K562 (cell line): ENCODE measurements around the gene DOCK1. TPM values are rescaled to one million over a fixed set of nuclear protein-coding genes. Genes with fewer than 3 reads are reported as not detected.

ENCODE experiments used
- ATAC-seq: fragments of 200-7000 bp; cut with Tn5 transposase; 3 replicates; pipeline ENCODE4 v1.9.1; 2020; ENCODE audit warnings: moderate library complexity
- BruUV-seq: library from RNA; stranded (reverse); fragments of 400-500 nt; replicated peaks from 2 replicates; lab custom pipeline; 2021; lab: Mats Ljungman, UMichigan
- CTCF ChIA-PET: fragments of 300-600 bp; formaldehyde crosslinking; extraction: SDS; loops from one replicate; lab custom pipeline; 2021; ENCODE audit warnings: low intra/inter-chr PET ratio; lab: Yijun Ruan, JAX
- POLR2A ChIA-PET: fragments of 300-600, 350-650 bp; sonication (Branson Sonifier 250); formaldehyde crosslinking; extraction: SDS; loops from one replicate; lab custom pipeline; 2021; ENCODE audit warnings: antibody characterized with exemption, inconsistent platforms; lab: Yijun Ruan, JAX
- DNase-seq, 4 experiments: peaks; one replicate each; pipeline versions ENCODE4 v3.0.0 to v3.0.0-alpha.2; 2011 to 2018; ENCODE audit warnings: low spot score in 3 of 4, mixed read lengths in 3 of 4; ENCODE audit errors: extremely low read depth in 1 of 4
- FAIRE-seq: peaks from 2 replicates; lab custom pipeline; 2011; peaks lifted over from hg19 to GRCh38; lab: Jason Lieb, UNC
- H2AFZ ChIP-seq: 2 replicates; pipeline ENCODE4 v1.6.0; 2011; ENCODE audit warnings: low read depth, low read length, control low read depth, inconsistent platforms
- H3K27ac ChIP-seq: fragments of 200-600 bp; 3 replicates; pipeline ENCODE4 v1.8.0; 2011; ENCODE audit warnings: low read depth, mild to moderate bottlenecking, control low read depth, inconsistent platforms, low read length, moderate library complexity, mixed read lengths; ENCODE audit errors: extremely low read depth
- H3K27me3 ChIP-seq, 2 experiments: fragments of 300-600 bp in 1 of 2; 2 replicates in 1 of 2; 3 replicates in 1 of 2; pipeline versions ENCODE4 v1.6.0 to v1.8.0; 2011; ENCODE audit warnings: inconsistent platforms in 2 of 2, low read length in 2 of 2, mild to moderate bottlenecking in 1 of 2, mixed read lengths in 1 of 2, moderate library complexity in 1 of 2; ENCODE audit not compliant: control insufficient read depth in 2 of 2, insufficient read depth in 2 of 2
- H3K36me3 ChIP-seq: fragments of 300-600 bp; 3 replicates; pipeline ENCODE4 v1.8.0; 2011; ENCODE audit warnings: mild to moderate bottlenecking, low read length, inconsistent platforms; ENCODE audit not compliant: control insufficient read depth, insufficient read depth
- H3K4me1 ChIP-seq, 2 experiments: fragments of 200-600 bp in 1 of 2; replicated peaks in 1 of 2; 2 replicates in 1 of 2; 3 replicates in 1 of 2; pipeline versions ENCODE4 v1.5.1 to v1.8.0; 2011; ENCODE audit warnings: inconsistent platforms in 2 of 2, low read length in 2 of 2, mild to moderate bottlenecking in 1 of 2, mixed read lengths in 1 of 2, moderate library complexity in 1 of 2; ENCODE audit not compliant: control insufficient read depth in 2 of 2, insufficient read depth in 2 of 2
- H3K4me2 ChIP-seq: 2 replicates; pipeline ENCODE4 v1.6.1; 2011; ENCODE audit warnings: low read length, control low read depth, inconsistent platforms, mixed read lengths; ENCODE audit not compliant: insufficient read depth
- H3K4me3 ChIP-seq: fragments of 200-600 bp; sonication (generic), shearing (Covaris generic); 2 replicates; pipeline ENCODE4 v1.5.1; 2016; ENCODE audit warnings: control low read depth, inconsistent platforms
- H3K79me2 ChIP-seq: fragments of 200-600 bp; 3 replicates; pipeline ENCODE4 v1.8.0; 2011; ENCODE audit warnings: low read length, inconsistent platforms; ENCODE audit not compliant: control insufficient read depth, insufficient read depth
- H3K9ac ChIP-seq, 2 experiments: 2 replicates each; pipeline versions ENCODE4 v1.6.0 to v1.6.1; 2011; ENCODE audit warnings: low read depth in 2 of 2, low read length in 2 of 2, control low read depth in 1 of 2, inconsistent platforms in 1 of 2, mild to moderate bottlenecking in 1 of 2, mixed read lengths in 1 of 2; ENCODE audit not compliant: insufficient read depth in 1 of 2
- H3K9me1 ChIP-seq: one replicate; pipeline ENCODE4 v1.6.0; 2011; ENCODE audit warnings: inconsistent platforms, mild to moderate bottlenecking, low read length, moderate library complexity; ENCODE audit not compliant: control insufficient read depth, insufficient read depth
- H3K9me3 ChIP-seq: replicated peaks from 2 replicates; pipeline ENCODE4 v1.5.1; 2011; ENCODE audit warnings: low read depth, low read length, inconsistent platforms; ENCODE audit not compliant: control insufficient read depth, insufficient read depth
- H4K20me1 ChIP-seq: replicated peaks from 2 replicates; pipeline ENCODE4 v1.6.1; 2011; ENCODE audit warnings: low read length, inconsistent platforms, mixed read lengths; ENCODE audit not compliant: control insufficient read depth, insufficient read depth
- BCOR ChIP-seq: fragments of 450-650 bp; IDR thresholded peaks from 2 replicates; pipeline ENCODE4 v1.6.1; 2016
- ETV5 ChIP-seq: sonication (generic); formaldehyde crosslinking; IDR thresholded peaks from 2 replicates; pipeline ENCODE4 v1.4.0; 2020; ENCODE audit warnings: low read depth, mild to moderate bottlenecking, missing genetic modification reagents
- GABPB1 ChIP-seq: sonication (generic); formaldehyde crosslinking; IDR thresholded peaks from 2 replicates; pipeline ENCODE4 v1.8.0; 2022; ENCODE audit warnings: mild to moderate bottlenecking, missing genetic modification reagents
- KLF6 ChIP-seq: fragments of 250-450 bp; sonication (Bioruptor Pico); IDR thresholded peaks from 2 replicates; pipeline ENCODE4 v1.4.0; 2020; ENCODE audit warnings: mild to moderate bottlenecking, moderate library complexity, borderline replicate concordance
- LCOR ChIP-seq: sonication (generic); formaldehyde crosslinking; IDR thresholded peaks from 2 replicates; pipeline ENCODE4 v1.8.0; 2022; ENCODE audit warnings: mild to moderate bottlenecking, missing genetic modification reagents
- PHB2 ChIP-seq: fragments of 450-650 bp; IDR thresholded peaks from 2 replicates; pipeline ENCODE4 v1.6.1; 2017; ENCODE audit warnings: low read depth
- PHF20 ChIP-seq: fragments of 450-650 bp; IDR thresholded peaks from 2 replicates; pipeline ENCODE4 v1.6.1; 2018; ENCODE audit not compliant: partially characterized antibody
- RBM15 ChIP-seq: fragments of 200-400 bp; formaldehyde crosslinking; IDR thresholded peaks from 2 replicates; pipeline ENCODE4 v1.6.1; 2018; ENCODE audit warnings: mild to moderate bottlenecking, low read length, moderate library complexity; ENCODE audit not compliant: insufficient read depth
- SREBF1 ChIP-seq: fragments of 150-350 bp; IDR thresholded peaks from 2 replicates; pipeline ENCODE4 v1.6.1; 2014; ENCODE audit warnings: antibody characterized with exemption, low read depth, low read length, borderline replicate concordance
- TSC22D4 ChIP-seq: fragments of 450-650 bp; IDR thresholded peaks from 2 replicates; pipeline ENCODE4 v1.6.1; 2016; ENCODE audit warnings: missing genetic modification characterization, missing biosample characterization, control low read depth
- ZSCAN29 ChIP-seq: fragments of 450-650 bp; IDR thresholded peaks from 2 replicates; pipeline ENCODE4 v1.6.1; 2017
- WGBS: fragments of 100-300 bp; shearing (Covaris generic); methylation state at CpG from one replicate; pipeline ENCODE4 v1.1.6; 2016; ENCODE audit warnings: low coverage, mixed read lengths; ENCODE audit not compliant: insufficient coverage; ENCODE audit errors: missing lambda C conversion rate; 5-methylcytosine and 5-hydroxymethylcytosine counted together
- in situ Hi-C: fragments of 300-500 bp; cut with MboI; formaldehyde crosslinking; loops from 4 replicates; pipeline ENCODE4 v1.15.0; 2018; ENCODE audit warnings: inconsistent platforms, mixed read lengths
- intact Hi-C: fragments of 100-400 bp; cut with micrococcal nuclease; formaldehyde crosslinking; loops from 2 replicates; pipeline ENCODE4 v1.14.2; 2022
- polyA plus RNA-seq, 8 experiments: library from polyadenylated mRNA; depleted of rRNA in 4 of 8; stranded (reverse) in 5 of 8; unstranded in 3 of 8; fragments of >200 nt; fragmentation: Nextera tagmentation in 2 of 8; fragmentation: Illumina TruSeq in 1 of 8; extraction: Ambion mirVana in 2 of 8; extraction: Trizol in 1 of 8; gene quantifications; 2 replicates each; pipeline versions ENCODE4 v1.2.1 to v1.2.3, GENCODE V29; 2011 to 2014; ENCODE audit warnings: inconsistent platforms in 1 of 8, missing spikeins in 1 of 8
- total RNA-seq, 7 experiments: library from RNA; depleted of rRNA in 6 of 7; stranded (reverse); fragments of >200 nt in 6 of 7; fragmentation: Illumina TruSeq in 2 of 7; extraction: Trizol in 2 of 7; gene quantifications; 2 replicates each; pipeline versions ENCODE4 v1.2.1 to v1.2.3, GENCODE V29; 2011 to 2021; ENCODE audit warnings: low replicate concordance in 1 of 7

Gene DOCK1
- total and polyA plus RNA-seq, 9 of the 15 experiments (the other 6 are each of a cell fraction or from before 2014, with no cell fraction given) = 0.31 TPM; not detected in 8

- Histone ChIP-seq H3K79me2 (no peaks in the 10 kb centered on the region), H3K4me1 (no peaks in the 10 kb centered on the region), H2AFZ (no peak overlapping the region), H3K9me1 (no peaks in the 10 kb centered on the region), H3K27ac (no peak overlapping the region), H3K4me3 (no peak overlapping the region), H4K20me1 (no peaks in the 10 kb centered on the region), H3K4me2 (no peak overlapping the region), H3K9me3 (no peaks in the 10 kb centered on the region), H3K9ac (no peak overlapping the region), H3K27me3 (no peaks in the 10 kb centered on the region), H3K36me3 (no peaks in the 10 kb centered on the region)
- DNase-seq = no peak
- ChIA-PET CTCF (no interaction called here), POLR2A (no interaction called here)
- no peak for ATAC-seq
- BruUV-seq = no TSS peak
- 0% methylated on average over 2 of the region's 2 CpGs for WGBS
- intact Hi-C loops (no loop called here), in situ Hi-C loops (no loop called here)
- no peak for TF ChIP-seq SREBF1
- no peak for TF ChIP-seq LCOR (CRISPR knock-in tag)
- no peak for TF ChIP-seq ZSCAN29
- no peak for TF ChIP-seq PHB2
- TF ChIP-seq BCOR = no peak
- TF ChIP-seq RBM15 = no peak
- TF ChIP-seq GABPB1 (CRISPR knock-in tag) = no peak
- no peak for TF ChIP-seq ETV5 (CRISPR knock-in tag)
- no peak for TF ChIP-seq KLF6 (CRISPR knock-in tag)
- TF ChIP-seq TSC22D4 (tag) = no peak
- no peak for TF ChIP-seq PHF20
- FAIRE-seq = no peak
Observed at GRCh38 chr10:127133672-127134500, 228.7 kb downstream of the DOCK1 start.
